H9 (cell line): Measurements from ENCODE around the gene SCUBE1. TPM values are rescaled to one million over a fixed set of nuclear protein-coding genes. Genes with fewer than 3 reads are reported as not detected.

ENCODE experiments used
- DNase-seq: peaks from one replicate; pipeline ENCODE4 v3.0.0-alpha.2; 2017
- H2AFZ ChIP-seq: one replicate; pipeline ENCODE4 v1.6.1; 2013; ENCODE audit warnings: mild to moderate bottlenecking, low read length, control low read depth, moderate library complexity
- H2AK5ac ChIP-seq: 2 replicates; pipeline ENCODE4 v1.6.1; 2013; ENCODE audit warnings: low read length, control low read depth, mixed read lengths; ENCODE audit not compliant: insufficient read length
- H2BK120ac ChIP-seq: one replicate; pipeline ENCODE4 v1.6.1; 2013; ENCODE audit warnings: low read depth, mild to moderate bottlenecking, low read length, control low read depth, inconsistent platforms; ENCODE audit not compliant: poor library complexity, severe bottlenecking
- H2BK12ac ChIP-seq: 2 replicates; pipeline ENCODE4 v1.6.1; 2013; ENCODE audit warnings: low read length, control low read depth, mixed read lengths, low read depth; ENCODE audit not compliant: insufficient read length
- H2BK15ac ChIP-seq: 2 replicates; pipeline ENCODE4 v1.6.1; 2013; ENCODE audit warnings: low read depth, low read length, control low read depth
- H2BK20ac ChIP-seq: one replicate; pipeline ENCODE4 v1.6.1; 2013; ENCODE audit warnings: low read depth, mild to moderate bottlenecking, low read length, control low read depth, inconsistent platforms; ENCODE audit not compliant: poor library complexity, severe bottlenecking
- H2BK5ac ChIP-seq: 2 replicates; pipeline ENCODE4 v1.6.1; 2013; ENCODE audit warnings: low read length, control low read depth, mixed read lengths; ENCODE audit not compliant: insufficient read length
- H3K14ac ChIP-seq: 2 replicates; pipeline ENCODE4 v1.6.1; 2013; ENCODE audit warnings: low read length, control low read depth; ENCODE audit not compliant: insufficient read depth
- H3K18ac ChIP-seq: 2 replicates; pipeline ENCODE4 v1.6.1; 2013; ENCODE audit warnings: low read depth, mild to moderate bottlenecking, mixed read lengths, low read length, control low read depth; ENCODE audit not compliant: insufficient read length
- H3K23ac ChIP-seq: 2 replicates; pipeline ENCODE4 v1.6.1; 2013; ENCODE audit warnings: low read length, control low read depth, mixed read lengths, low read depth; ENCODE audit not compliant: insufficient read length
- H3K23me2 ChIP-seq: 2 replicates; pipeline ENCODE4 v1.6.1; 2013; ENCODE audit warnings: low read depth, mild to moderate bottlenecking, mixed read lengths, low read length, control low read depth; ENCODE audit not compliant: insufficient read length, poor library complexity, severe bottlenecking
- H3K27ac ChIP-seq: 2 replicates; pipeline ENCODE4 v1.5.1; 2013; ENCODE audit warnings: low read length, control low read depth, mixed read lengths, low read depth; ENCODE audit not compliant: insufficient read length
- H3K27me3 ChIP-seq: 2 replicates; pipeline ENCODE4 v1.6.1; 2013; ENCODE audit warnings: low read length, control low read depth, inconsistent platforms; ENCODE audit not compliant: insufficient read depth
- H3K4ac ChIP-seq: 2 replicates; pipeline ENCODE4 v1.6.1; 2013; ENCODE audit warnings: low read depth, mild to moderate bottlenecking, control low read depth, inconsistent platforms, low read length, moderate library complexity
- H3K4me1 ChIP-seq: 2 replicates; pipeline ENCODE4 v1.6.1; 2013; ENCODE audit warnings: low read length, control low read depth, inconsistent platforms; ENCODE audit not compliant: insufficient read depth
- H3K4me2 ChIP-seq: 2 replicates; pipeline ENCODE4 v1.6.1; 2013; ENCODE audit warnings: low read length, control low read depth, mixed read lengths; ENCODE audit not compliant: insufficient read length, insufficient read depth
- H3K56ac ChIP-seq: 2 replicates; pipeline ENCODE4 v1.6.1; 2013; ENCODE audit warnings: low read depth, mild to moderate bottlenecking, mixed read lengths, low read length, control low read depth; ENCODE audit not compliant: insufficient read length
- H3K79me1 ChIP-seq: 2 replicates; pipeline ENCODE4 v1.6.1; 2013; ENCODE audit warnings: low read depth, mild to moderate bottlenecking, moderate library complexity, low read length, control low read depth, inconsistent platforms; ENCODE audit not compliant: insufficient read depth, poor library complexity, severe bottlenecking
- H3K79me2 ChIP-seq: 2 replicates; pipeline ENCODE4 v1.6.1; 2013; ENCODE audit warnings: low read length, control low read depth, inconsistent platforms; ENCODE audit not compliant: insufficient read depth
- H3K9ac ChIP-seq: 2 replicates; pipeline ENCODE4 v1.6.1; 2013; ENCODE audit warnings: low read length, control low read depth, mixed read lengths; ENCODE audit not compliant: insufficient read length; ENCODE audit errors: extremely low read depth
- H3K9me3 ChIP-seq: one replicate; pipeline ENCODE4 v1.6.1; 2013; ENCODE audit warnings: low read depth, low read length, inconsistent platforms; ENCODE audit not compliant: control insufficient read depth
- H3T11ph ChIP-seq: one replicate; pipeline ENCODE4 v1.6.1; 2013; ENCODE audit warnings: mild to moderate bottlenecking, low read length, control low read depth, inconsistent platforms
- H4K20me1 ChIP-seq: one replicate; pipeline ENCODE4 v1.6.1; 2013; ENCODE audit not compliant: control insufficient read depth, insufficient read length, insufficient read depth
- H4K5ac ChIP-seq: 2 replicates; pipeline ENCODE4 v1.6.1; 2013; ENCODE audit warnings: low read depth, mild to moderate bottlenecking, mixed read lengths, low read length, control low read depth; ENCODE audit not compliant: insufficient read length
- H4K8ac ChIP-seq: replicated peaks from 2 replicates; pipeline ENCODE4 v1.6.1; 2013; ENCODE audit warnings: low read length, control low read depth, mixed read lengths, low read depth; ENCODE audit not compliant: insufficient read length
- H4K91ac ChIP-seq: 2 replicates; pipeline ENCODE4 v1.6.1; 2013; ENCODE audit warnings: low read depth, mild to moderate bottlenecking, moderate library complexity, mixed read lengths, low read length, control low read depth; ENCODE audit not compliant: insufficient read length
- H3K27ac Mint-ChIP-seq, 3 experiments: 2 replicates in 2 of 3; 3 replicates in 1 of 3; pipeline ENCODE4 v1.8.0; 2020 to 2021; ENCODE audit warnings: mixed read lengths in 3 of 3, mild to moderate bottlenecking in 1 of 3, moderate library complexity in 1 of 3
- H3K27me3 Mint-ChIP-seq: 2 replicates; pipeline ENCODE4 v1.8.0; 2021; ENCODE audit warnings: low read depth, mild to moderate bottlenecking, moderate library complexity, mixed read lengths
- H3K36me3 Mint-ChIP-seq, 3 experiments: 2 replicates in 2 of 3; 3 replicates in 1 of 3; pipeline ENCODE4 v1.8.0; 2020 to 2021; ENCODE audit warnings: low read depth in 3 of 3, mixed read lengths in 3 of 3; ENCODE audit not compliant: insufficient read depth in 1 of 3
- H3K4me1 Mint-ChIP-seq, 2 experiments: 2 replicates each; pipeline ENCODE4 v1.8.0; 2020; ENCODE audit warnings: mixed read lengths in 2 of 2
- H3K4me3 Mint-ChIP-seq, 2 experiments: 2 replicates in 1 of 2; 3 replicates in 1 of 2; pipeline ENCODE4 v1.8.0; 2020 to 2021; ENCODE audit warnings: mild to moderate bottlenecking in 2 of 2, mixed read lengths in 2 of 2, moderate library complexity in 1 of 2
- H3K9me3 Mint-ChIP-seq, 2 experiments: 2 replicates in 1 of 2; 3 replicates in 1 of 2; pipeline ENCODE4 v1.8.0; 2020; ENCODE audit warnings: mild to moderate bottlenecking in 2 of 2, mixed read lengths in 2 of 2, moderate library complexity in 1 of 2
- WGBS: extraction: QIAGEN DNeasy Blood & Tissue Kit; methylation state at CpG from one replicate; pipeline ENCODE4 v1.1.7; 2013; ENCODE audit warnings: missing lambda C conversion rate, low lambda C conversion rate, mixed read lengths; ENCODE audit not compliant: insufficient read length; ENCODE audit errors: extremely low coverage; 5-methylcytosine and 5-hydroxymethylcytosine counted together
- total RNA-seq: library from RNA; stranded (reverse); gene quantifications from 2 replicates; pipeline ENCODE4 v1.2.1, GENCODE V29; 2021
- TF ChIP-seq, protein P1 (sequence below): fragments of 200-600 bp; sonication (generic); conservative IDR thresholded peaks from 3 replicates; pipeline ENCODE4 v1.8.0; 2021; ENCODE audit warnings: antibody characterized with exemption, mild to moderate bottlenecking

The SCUBE1 gene
- total RNA-seq, 1 experiment from 2014 or later: 1.2 TPM

DNA sequence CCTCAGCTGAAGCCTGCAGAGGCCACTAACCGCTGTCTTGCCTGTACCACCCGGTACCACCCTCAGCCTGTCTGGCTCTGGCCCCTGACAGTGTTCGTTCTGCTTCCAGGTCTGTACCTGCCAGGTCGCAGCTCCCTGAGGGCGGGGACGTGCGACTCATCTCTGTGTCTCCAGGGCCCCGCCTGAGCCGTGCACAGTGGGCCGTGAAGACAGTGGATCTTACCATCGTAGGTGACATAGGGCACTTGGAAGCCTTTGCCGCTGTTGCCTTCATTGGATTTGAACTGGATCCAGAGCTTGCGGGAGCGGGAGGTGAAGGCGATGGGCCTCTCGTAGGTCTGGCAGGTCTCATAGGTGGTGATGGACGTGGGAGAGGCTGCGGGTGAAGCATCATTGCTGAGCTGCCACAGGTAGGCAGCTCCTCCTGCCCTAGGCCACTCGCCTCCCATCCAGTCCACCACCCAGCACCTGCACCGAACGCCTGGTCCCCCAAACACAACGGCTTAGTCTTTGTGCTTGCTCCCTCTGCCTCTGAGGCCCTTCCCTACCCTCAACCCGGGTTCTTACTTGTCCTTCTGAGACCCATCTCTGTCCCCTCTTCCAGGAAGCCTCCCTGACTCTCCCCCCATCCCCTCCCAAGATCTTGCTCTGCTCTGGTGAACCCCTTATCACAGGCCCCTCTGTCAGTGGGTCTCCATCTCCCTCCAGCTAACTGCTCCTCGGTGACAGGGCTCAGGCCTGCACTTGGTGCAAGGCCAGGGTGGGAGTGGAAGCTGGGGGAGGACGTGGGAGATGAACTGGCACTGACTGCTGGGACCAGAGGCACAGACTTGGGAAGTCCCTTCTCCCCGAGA, 135.1 kb downstream of the SCUBE1 start:
- H3K14ac ChIP-seq: no peak overlapping the region

More for the DNA sequence above, 135.1 kb downstream of the SCUBE1 start:
- Histone ChIP-seq H2BK120ac (no peak overlapping the region), H4K5ac (no peak overlapping the region), H2AFZ (no peak overlapping the region), H3K9me3 (no peaks in the 10 kb centered on the region), H3K4me2 (no peak overlapping the region), H3K23me2 (no peaks in the 10 kb centered on the region), H2BK20ac (no peak overlapping the region), H4K20me1 (no peaks in the 10 kb centered on the region), H2BK15ac (no peak overlapping the region), H3K27me3 (no peaks in the 10 kb centered on the region), H3K9ac (no peak overlapping the region), H2BK5ac (no peak overlapping the region), H3T11ph (no peak overlapping the region), H3K18ac (no peak overlapping the region), H4K8ac (no peak overlapping the region), H3K4me1 (no peaks in the 10 kb centered on the region), H3K79me1 (no peaks in the 10 kb centered on the region), H3K79me2 (no peaks in the 10 kb centered on the region), H3K23ac (no peak overlapping the region), H3K56ac (no peak overlapping the region), H2AK5ac (no peak overlapping the region), H3K27ac (no peak overlapping the region), H4K91ac (no peak overlapping the region), H3K4ac (no peak overlapping the region), H2BK12ac (no peak overlapping the region)
- no peak for DNase-seq
- Mint-ChIP-seq H3K9me3 (no peaks in the 10 kb centered on the region), H3K4me3 (no peak overlapping the region), H3K36me3 (no peaks in the 10 kb centered on the region), H3K27ac (peak overlapping the region in 1 of 3 experiments; percentile 86; a peak in 5 of 7 replicates), H3K27me3 (no peaks in the 10 kb centered on the region; the same call in 1 of the 2 replicates), H3K4me1 (peaks cover 7 to 17% of the 10 kb centered on the region in 2 experiments; a peak in 3 of 4 replicates)
- TF ChIP-seq, protein P1, sequence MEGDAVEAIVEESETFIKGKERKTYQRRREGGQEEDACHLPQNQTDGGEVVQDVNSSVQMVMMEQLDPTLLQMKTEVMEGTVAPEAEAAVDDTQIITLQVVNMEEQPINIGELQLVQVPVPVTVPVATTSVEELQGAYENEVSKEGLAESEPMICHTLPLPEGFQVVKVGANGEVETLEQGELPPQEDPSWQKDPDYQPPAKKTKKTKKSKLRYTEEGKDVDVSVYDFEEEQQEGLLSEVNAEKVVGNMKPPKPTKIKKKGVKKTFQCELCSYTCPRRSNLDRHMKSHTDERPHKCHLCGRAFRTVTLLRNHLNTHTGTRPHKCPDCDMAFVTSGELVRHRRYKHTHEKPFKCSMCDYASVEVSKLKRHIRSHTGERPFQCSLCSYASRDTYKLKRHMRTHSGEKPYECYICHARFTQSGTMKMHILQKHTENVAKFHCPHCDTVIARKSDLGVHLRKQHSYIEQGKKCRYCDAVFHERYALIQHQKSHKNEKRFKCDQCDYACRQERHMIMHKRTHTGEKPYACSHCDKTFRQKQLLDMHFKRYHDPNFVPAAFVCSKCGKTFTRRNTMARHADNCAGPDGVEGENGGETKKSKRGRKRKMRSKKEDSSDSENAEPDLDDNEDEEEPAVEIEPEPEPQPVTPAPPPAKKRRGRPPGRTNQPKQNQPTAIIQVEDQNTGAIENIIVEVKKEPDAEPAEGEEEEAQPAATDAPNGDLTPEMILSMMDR: no peak
- no CpG with 5 or more reads among the region's 26 CpGs for WGBS
